ENCODE results near the gene CDHR2.
"Not testable (repeated sequence)": the region's sequence is repeated elsewhere in the genome, so short reads cannot be mapped to it uniquely, and the experiment has no call there.

Gene CDHR2

DNA sequence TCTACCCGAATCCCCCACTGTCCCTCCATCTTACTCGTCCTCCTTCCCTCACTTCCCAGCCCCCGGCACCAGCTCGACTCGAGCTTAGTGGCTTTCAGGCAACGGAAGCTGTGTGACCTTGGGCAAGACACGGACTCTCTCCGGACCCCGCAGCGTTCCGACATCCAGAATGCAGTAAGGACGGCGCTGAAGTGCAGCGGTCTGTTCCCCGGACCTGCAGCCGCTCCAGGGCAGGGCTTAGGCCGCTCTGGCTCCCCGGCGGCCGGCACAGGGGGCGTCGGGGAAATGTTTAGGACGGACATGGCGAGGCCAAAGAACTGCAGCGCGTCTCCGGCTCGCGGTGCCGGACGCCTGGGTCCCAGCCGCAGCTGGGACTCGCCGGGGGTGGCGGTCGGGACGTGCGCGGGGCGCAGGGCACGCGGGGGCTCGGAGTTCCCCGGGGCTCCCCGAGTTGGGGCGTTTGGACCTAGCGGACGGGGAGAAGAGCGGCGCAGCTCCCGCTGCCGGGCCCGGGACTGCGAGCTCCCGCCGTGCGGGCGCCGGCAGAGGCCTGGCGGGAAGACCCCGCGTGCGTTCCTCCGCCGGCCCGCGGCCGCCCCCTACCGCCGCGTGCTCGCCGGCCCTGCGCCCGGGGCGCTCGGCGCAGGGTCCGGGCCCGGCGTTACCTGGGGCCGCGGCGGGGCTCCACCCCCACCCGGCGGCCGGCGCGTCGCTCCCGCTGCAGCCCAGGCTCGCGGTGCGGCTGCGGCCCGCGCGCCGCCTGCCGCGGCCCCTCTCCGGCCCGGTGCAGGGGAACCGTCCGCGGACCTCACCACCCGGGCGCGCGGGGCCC, 6.3 kb upstream of the CDHR2 start:
- DNase-seq, result peak; percentile 46 to 54

DNA sequence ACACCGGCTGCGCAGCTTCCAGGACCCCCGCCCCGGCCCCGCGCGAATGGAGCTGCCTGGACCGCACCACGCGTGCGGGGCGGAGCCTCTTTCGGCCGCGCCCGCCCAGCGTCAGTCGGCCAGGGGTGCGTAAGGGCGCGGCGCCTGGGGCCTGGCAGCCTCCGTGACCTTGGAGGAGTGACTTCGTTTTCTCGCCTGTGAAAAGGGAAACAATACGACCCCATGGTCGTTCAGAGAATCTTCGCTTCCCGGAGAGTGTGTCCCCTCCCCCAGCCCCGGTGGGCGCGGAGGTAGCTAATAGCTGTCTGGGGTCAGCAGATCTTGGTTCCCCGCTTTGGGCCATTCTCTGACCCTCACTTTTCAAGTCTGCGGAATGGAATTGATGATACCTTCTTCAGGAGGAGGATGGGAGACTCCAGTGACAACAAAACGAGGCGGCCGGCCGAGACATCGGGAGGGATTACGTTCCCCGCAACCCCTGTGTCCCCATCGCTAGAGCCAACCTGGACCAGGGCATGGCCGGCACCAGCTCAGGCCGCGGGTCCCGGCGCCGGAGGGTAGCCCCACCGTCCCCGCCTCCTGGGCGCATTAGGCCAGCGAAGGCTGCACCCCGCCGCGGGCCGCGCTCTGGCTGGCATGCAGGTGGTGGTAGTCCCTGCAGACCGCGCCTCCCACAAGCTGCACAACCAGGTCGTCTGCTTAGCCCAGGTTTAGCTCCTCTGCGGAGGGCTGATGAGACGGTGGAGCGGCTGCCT, 5.5 kb upstream of the CDHR2 start:
- DNase-seq, result peak; percentile 74 to 80

GRCh38 chr5:176545388-176545736, 3.8 kb upstream of the CDHR2 start:
- no peak for DNase-seq

DNA sequence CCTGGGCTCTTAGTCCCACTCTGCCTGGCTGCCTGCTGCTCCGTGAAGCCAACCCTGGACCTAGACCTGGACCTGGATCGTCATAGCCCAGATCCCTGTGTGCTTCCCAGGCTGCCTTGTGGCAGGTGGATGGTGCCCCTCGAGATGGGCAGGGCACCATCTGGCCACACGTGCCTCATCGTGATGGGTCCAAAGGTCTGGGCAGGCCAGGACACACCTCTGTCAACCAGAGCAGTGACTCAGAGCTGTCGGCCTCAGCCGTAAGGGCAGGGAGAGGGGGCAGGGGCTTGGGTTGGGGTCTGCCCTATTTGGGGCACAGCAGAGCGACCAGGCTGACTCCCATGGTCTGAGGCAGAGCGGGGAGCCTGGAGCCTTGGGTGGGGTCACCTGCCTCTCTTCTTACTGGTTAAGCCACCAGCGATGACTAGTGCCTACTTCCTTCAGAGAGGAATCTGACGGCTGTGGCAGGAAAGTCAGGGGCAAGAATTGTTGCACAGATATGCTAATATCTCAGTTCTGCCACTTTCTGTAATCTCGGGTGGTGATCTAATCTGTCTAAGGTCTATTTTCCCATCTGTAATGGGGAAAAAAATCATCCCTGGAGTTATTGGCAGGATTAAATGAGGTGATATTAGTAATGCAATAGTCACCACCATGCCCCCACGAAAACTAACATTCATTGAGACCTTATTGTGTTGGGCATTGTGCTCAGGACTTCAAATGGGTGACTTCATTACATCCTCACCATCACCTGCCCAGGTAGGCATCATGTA, 3.2 kb upstream of the CDHR2 start:
- no peak for DNase-seq

DNA sequence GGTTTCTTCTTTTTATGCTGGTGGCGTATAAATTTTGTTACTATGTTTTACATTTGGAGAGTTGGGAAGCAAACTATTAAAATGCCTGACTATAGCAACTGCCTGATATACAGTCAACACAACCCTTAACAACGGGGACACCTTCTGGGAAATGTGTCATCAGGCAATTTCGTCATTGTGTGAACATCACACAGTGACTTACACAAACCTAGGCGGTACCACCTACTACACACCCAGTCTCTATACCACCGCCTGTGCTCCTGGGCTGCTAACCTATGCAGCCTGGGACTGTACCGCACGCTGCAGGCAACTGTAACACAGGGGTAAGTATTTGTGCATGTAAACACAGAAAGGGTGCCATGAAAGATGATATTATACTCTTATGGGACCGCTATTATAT, 1.3 kb upstream of the CDHR2 start:
- peak in 1 of 2 donors; percentile 49 for DNase-seq

DNA sequence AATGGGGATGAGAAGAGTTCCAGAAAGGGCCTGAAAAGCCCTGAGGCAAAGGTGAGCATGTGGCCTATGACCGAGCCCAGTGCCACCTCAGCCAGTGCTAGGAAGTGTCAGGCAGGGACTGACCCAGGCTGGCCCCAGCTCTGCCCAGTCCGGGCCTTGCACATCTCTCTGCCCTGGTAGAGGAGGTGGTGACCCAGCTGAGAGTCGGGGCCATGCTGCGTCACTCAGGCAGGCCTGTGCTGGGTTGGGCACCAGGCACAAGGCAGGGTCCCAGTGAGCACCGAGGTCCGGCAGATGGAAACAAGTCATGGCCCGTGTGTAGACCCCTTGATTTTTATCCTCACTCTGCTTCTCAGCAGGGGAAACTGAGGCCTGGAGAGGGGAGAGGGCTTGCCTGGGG, 729 bp downstream of the CDHR2 start:
- DNase-seq, result no peak

DNA sequence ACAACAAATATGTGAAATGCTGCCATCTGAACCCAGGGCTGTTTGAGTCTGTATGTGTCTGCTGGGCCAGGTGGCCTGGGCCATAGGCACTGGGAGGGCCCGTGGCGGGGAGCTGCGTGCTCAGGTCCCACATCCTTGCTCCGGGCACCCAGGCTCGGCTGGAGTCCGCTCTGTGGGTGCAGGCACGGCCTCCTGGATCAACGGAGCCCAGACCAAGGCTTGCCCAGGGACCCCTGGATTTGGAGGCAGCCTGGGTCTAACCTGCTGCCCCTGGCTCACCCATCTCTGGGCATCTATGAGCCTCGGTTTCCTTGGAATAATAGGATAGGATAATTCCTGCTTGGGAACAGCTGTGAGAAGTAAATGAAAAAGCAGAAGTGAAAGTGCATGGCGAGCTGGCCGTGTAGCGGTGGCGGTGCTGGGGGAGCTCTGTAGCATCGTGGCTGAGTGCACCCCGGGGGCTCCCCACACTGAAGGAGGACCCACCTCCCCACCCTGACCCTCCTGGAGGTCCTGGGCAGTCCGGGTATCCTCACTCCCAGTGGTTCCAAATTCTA, 1.2 kb downstream of the CDHR2 start:
- no peak for DNase-seq

- not testable (repeated sequence) for DNase-seq
Observed at GRCh38 chr5:176550937-176551336, 1.8 kb downstream of the CDHR2 start.

GRCh38 chr5:176552332-176552869, 3.3 kb downstream of the CDHR2 start:
- DNase-seq, result no peak

DNA sequence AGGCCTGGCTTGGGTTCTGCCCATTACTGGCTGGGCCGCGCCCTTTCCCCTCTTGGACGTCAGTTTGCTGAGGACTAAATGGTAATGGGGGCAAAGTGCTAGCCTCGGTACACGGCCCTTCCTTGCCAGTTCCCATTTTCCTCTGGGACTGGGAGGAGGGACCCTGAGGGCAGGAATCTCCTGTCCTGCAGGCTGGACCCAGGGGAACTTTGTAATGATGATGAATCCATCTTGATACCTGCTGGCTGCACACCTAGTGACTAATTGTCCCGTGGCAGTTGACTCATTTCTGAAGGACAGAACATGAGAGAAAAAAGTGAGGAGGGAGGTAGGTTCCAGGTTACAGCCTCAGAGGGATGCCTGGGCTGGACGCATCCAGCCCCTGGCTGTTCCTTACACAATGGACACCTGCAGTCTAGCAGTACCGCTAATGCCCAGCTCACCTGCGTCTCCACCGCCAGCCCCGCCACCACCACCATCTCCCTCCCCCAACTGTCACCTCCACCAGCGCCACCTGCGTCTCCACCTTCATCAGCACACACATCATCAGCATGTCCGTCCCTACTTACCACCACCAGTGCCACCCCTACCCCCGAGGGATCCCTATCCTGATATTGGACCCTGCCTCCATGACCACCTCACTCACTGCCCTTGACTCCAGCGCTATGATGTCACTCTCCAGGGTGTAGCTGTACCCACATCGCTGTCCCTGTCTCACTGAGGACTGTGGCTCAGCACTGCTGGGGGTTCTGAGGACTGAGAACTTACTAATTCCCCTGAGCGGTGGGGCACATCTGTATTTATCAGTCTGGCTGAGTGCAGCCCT, 4.3 kb downstream of the CDHR2 start:
- no peak for DNase-seq

DNA sequence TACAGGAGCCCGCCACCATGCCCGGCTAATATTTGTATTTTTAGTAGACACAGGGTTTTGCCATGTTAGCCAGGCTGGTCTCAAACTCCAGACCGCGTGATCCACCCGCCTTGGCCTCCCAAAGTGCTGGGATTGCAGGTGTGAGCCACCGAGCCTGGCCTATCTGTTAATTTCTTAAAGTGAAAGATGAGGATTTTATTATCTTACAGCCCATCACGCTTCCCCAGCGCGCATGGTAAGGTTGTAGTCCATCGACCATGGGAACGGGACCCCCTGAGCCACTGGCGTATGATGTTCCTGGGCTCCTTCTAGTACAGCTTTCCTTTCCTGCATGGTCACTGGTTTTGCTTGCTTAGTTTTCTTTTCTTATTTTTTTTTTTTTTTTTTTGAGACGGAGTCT, 8.7 kb downstream of the CDHR2 start:
- no peak for DNase-seq

DNA sequence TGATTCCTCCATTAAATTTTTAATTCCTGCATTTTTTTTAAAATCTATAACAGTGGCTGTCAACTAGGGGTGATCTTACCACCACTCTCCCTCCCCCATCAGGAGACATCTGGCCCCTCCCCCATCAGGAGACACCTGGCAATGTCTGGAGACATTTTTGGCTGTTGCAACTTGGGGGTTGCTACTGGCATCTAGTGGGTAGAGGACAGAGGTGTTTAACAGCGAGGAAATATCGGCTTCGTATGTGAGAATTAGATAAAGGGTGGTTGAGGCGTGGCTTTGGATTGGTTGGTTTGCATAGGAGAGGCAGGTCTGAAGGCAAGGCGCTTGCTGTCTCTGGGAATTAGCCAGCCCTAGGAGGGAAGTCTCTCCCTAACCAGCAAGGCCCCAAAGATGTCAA, 10.5 kb downstream of the CDHR2 start:
- DNase-seq, result peak; percentile 45 to 55

- no peak for DNase-seq
Observed at GRCh38 chr5:176560364-176560763, 11.2 kb downstream of the CDHR2 start.

DNA sequence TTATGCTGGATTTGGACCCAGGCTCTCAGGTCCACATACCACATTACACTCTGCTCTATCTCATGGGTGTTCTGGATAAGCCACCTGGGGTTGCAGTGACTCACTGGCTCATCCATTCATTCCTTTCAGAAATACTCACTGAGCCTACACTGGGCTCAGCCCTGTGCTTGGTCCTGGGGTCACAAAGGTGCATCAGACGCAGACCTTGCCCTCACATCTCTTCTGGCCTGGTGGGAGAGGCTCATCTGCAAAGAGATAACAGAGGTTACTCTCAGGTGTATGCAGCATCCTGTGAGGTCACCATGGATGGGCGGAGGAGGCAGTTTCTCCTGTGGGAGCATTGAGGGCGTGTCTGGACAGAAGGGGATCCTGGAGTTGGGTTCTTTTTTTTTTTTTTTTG, 12.1 kb downstream of the CDHR2 start:
- no peak for DNase-seq

GRCh38 chr5:176562189-176562588, 13.0 kb downstream of the CDHR2 start:
- no peak for DNase-seq

DNA sequence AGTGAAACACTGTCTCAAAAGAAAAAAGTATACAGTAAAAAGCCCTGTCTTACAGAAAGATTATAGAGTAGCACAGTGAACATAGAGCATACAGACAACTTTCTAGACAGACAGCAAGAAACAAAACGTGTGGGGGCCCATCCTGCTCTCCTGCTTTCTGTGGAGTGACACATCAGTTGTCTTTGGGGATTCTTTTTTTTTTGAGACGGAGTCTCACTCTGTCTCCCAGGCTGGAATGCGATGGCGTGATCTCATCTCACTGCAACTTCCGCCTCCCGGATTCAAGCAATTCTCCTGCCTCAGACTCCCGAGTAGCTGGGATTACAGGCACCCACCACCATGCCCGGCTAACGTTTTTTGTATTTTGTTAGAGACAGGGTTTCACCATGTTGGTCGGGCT, 14.9 kb downstream of the CDHR2 start:
- DNase-seq, result no peak

GRCh38 chr5:176565760-176566288, 16.7 kb downstream of the CDHR2 start:
- no peak for DNase-seq

DNA sequence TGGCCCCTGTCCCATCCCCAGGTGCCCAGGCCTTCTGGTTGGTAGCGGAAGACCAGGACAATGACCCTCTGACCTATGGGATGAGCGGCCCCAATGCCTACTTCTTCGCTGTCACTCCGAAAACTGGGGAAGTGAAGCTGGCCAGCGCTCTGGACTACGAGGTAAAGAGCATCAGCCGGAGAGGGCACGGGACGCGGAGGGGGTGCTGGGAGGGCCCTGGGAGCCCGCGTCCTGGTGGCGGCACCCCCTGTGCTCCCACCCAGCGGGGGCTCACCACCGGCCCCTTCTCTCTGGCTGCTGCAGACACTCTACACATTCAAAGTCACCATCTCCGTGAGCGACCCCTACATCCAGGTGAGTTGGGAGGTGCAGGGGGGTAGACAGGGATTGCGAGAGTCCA, 19.5 kb downstream of the CDHR2 start:
- DNase-seq, result no peak

DNA sequence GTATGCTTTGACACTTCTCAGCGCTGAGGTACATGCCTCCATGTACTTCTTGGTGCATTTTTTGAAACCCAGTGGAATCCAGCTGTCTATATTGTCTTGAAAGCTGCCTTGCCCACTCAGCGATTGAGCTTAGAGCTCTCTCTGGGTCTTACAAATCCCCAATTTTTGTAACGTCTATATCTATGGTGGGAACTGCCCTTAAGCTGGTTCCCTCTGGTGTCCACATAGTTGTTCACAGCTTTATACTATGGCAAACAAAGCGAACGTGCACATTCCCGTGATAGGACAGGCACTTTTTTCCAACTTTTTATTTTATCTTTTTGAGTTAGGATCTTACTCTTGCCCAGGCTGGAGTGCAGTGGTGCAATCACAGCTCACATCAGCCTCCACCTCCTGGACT, 20.9 kb downstream of the CDHR2 start:
- no peak for DNase-seq

DNA sequence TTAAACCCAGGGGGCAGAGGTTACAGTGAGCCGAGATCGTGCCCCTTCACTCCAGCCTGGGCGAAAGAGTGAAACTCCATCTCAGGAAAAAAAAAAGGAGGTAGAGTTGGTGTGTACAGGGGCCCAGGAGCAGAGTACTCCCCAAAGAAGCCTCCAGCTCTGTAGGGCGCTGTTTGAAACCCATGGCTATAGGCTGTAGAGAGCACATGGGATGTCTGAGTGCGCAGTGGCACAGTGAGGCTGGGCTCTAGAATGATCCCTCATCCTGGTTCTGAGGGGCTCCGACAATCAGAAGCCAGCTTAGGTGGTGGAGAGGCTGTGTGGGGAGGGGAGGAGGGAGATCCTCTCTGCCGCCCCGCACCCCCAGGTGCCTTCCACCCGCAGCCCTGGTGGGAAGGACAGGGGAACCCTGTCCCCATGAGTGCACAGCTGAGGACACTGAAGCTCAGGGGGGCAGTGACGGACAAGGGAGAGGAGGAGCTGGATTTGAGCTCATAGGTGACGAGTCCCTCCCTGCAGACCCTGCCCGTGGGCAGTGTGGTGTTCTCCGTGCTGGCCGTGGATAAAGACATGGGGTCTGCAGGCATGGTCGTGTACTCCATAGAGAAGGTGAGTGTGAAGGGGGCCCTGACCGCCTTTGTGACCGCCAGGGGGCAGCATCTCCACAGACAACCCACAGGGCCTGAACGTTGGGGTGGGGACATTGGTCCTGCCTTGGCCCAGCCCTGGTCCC, 24.6 kb downstream of the CDHR2 start:
- DNase-seq, result peak; percentile 68 to 77

GRCh38 chr5:176574297-176574591, 25.1 kb downstream of the CDHR2 start:
- DNase-seq, result no peak

Data from CD4-positive, alpha-beta T cell treated with Interleukin-1 beta for 1 hour (primary cell).